ENCODE measurements around the gene WWOX.

WWOX gene

GRCh38 chr16:78584991-78585390 lies 485.5 kb downstream of the WWOX start:
- no peak for TF ChIP-seq ZNF274 (IDR thresholded peaks at IDR 0.05; ENCODE audit: low read depth, low read length)
- no peak for TF ChIP-seq YY1 (IDR thresholded peaks at IDR 0.05; ENCODE audit: insufficient read depth, insufficient read length)
- no peak for TF ChIP-seq SUZ12 (IDR thresholded peaks at IDR 0.05; ENCODE audit: extremely low read depth, insufficient read depth, insufficient read length)

DNA sequence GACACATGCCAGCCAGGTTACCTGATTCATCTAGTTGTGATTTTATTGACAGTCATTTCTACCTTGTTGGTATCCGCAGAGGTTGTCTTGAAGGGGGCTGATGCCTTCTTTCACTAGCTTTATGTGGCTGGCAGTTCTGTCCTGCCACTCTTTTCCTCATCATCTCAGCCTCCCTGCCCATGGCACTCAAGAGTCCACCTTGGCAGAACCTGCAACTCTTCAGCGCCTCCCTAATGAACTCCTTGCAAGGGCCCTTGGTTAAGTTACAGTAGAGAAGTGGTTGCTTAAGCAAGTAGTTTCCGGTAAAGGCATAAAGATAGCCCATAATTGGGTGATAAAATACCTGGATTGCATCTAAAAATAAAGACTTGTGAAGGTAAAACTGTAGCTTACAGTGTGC lies 489.9 kb downstream of the WWOX start:
- no peak for TF ChIP-seq SUZ12 (IDR thresholded peaks at IDR 0.05; ENCODE audit: extremely low read depth, insufficient read depth, insufficient read length)
- TF ChIP-seq YY1 (IDR thresholded peaks at IDR 0.05; ENCODE audit: insufficient read depth, insufficient read length) = no peak
- TF ChIP-seq ZNF274 (IDR thresholded peaks at IDR 0.05; ENCODE audit: low read depth, low read length) = no peak

More at GRCh38 chr16:78584991-78585390, 485.5 kb downstream of the WWOX start:
- H3K27me3 ChIP-seq (ENCODE audit: insufficient read depth, insufficient read length) = no peaks in the 10 kb centered on the region
- H3K4me1 ChIP-seq (ENCODE audit: insufficient read depth, insufficient read length) = peaks cover 2% of the 10 kb centered on the region
- DNase-seq (ENCODE audit: low read depth, low spot score) = no peak
- H3K4me3 ChIP-seq (ENCODE audit: insufficient read length, low read depth) = no peak overlapping the region
- no peaks in the 10 kb centered on the region for H3K9me3 ChIP-seq (ENCODE audit: insufficient read depth, low read length)
- no peak overlapping the region for H3K9ac ChIP-seq (ENCODE audit: insufficient read length, low read depth)
- H3K36me3 ChIP-seq (ENCODE audit: insufficient read depth, insufficient read length, low read length) = no peaks in the 10 kb centered on the region

DNA sequence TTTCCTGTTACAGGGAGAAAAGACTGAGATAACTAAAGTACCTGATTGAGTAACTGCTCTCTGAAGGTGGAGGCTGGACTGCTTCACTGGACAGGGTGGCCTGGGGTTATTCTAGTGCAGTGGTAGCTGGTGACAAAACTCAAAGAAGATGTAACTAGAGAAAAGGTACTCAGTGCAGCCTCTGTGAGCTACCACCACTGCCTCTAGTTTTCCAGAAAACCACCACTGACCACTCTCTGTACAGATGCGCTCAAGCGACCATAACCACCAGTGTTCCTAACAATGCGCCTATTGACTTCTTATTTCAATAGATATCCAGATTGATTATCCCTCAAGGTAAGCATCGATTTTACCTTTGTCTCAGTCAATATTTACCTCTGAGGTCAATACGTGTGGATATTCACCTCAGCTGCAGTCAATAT lies 492.2 kb downstream of the WWOX start:
- Histone ChIP-seq H3K9ac (ENCODE audit: insufficient read length, low read depth) (no peak overlapping the region), H3K4me1 (ENCODE audit: insufficient read depth, insufficient read length) (no peaks in the 10 kb centered on the region), H3K4me3 (ENCODE audit: insufficient read length, low read depth) (no peak overlapping the region), H3K9me3 (ENCODE audit: insufficient read depth, low read length) (no peaks in the 10 kb centered on the region), H3K27me3 (ENCODE audit: insufficient read depth, insufficient read length) (no peaks in the 10 kb centered on the region), H3K36me3 (ENCODE audit: insufficient read depth, insufficient read length, low read length) (no peaks in the 10 kb centered on the region)
- DNase-seq (ENCODE audit: low read depth, low spot score) = no peak
- TF ChIP-seq ZNF274 (IDR thresholded peaks at IDR 0.05; ENCODE audit: low read depth, low read length) (no peak), YY1 (IDR thresholded peaks at IDR 0.05; ENCODE audit: insufficient read depth, insufficient read length) (no peak)

More for the DNA sequence above, 489.9 kb downstream of the WWOX start:
- Histone ChIP-seq H3K27me3 (ENCODE audit: insufficient read depth, insufficient read length) (no peaks in the 10 kb centered on the region), H3K4me3 (ENCODE audit: insufficient read length, low read depth) (no peak overlapping the region), H3K9me3 (ENCODE audit: insufficient read depth, low read length) (no peaks in the 10 kb centered on the region), H3K36me3 (ENCODE audit: insufficient read depth, insufficient read length, low read length) (no peaks in the 10 kb centered on the region), H3K9ac (ENCODE audit: insufficient read length, low read depth) (no peak overlapping the region), H3K4me1 (ENCODE audit: insufficient read depth, insufficient read length) (peaks cover 2% of the 10 kb centered on the region)
- DNase-seq (ENCODE audit: low read depth, low spot score) = no peak

DNA sequence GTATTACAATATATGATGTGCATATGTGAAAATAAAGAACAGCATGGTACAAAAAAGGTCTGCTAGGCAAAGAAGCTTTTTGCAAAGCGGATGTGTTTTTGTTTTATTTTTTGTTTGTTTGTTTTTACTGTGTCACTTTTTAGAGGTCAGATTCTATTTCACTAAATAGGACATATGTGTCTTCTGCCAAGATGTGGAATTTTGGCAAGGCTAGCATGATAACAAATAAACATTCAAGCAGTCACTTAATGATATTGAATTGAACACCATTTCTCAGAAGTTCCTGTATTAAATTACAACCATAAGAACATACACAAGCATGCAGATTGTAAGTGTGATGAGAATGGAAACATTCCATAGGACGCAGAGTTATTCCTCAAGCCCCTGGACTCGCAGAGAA lies 492.7 kb downstream of the WWOX start:
- TF ChIP-seq YY1 (IDR thresholded peaks at IDR 0.05; ENCODE audit: insufficient read depth, insufficient read length) (no peak), SUZ12 (IDR thresholded peaks at IDR 0.05; ENCODE audit: extremely low read depth, insufficient read depth, insufficient read length) (no peak), ZNF274 (IDR thresholded peaks at IDR 0.05; ENCODE audit: low read depth, low read length) (no peak)
- Histone ChIP-seq H3K9ac (ENCODE audit: insufficient read length, low read depth) (no peak overlapping the region), H3K4me1 (ENCODE audit: insufficient read depth, insufficient read length) (no peaks in the 10 kb centered on the region), H3K4me3 (ENCODE audit: insufficient read length, low read depth) (no peak overlapping the region), H3K36me3 (ENCODE audit: insufficient read depth, insufficient read length, low read length) (no peaks in the 10 kb centered on the region), H3K9me3 (ENCODE audit: insufficient read depth, low read length) (no peaks in the 10 kb centered on the region), H3K27me3 (ENCODE audit: insufficient read depth, insufficient read length) (no peaks in the 10 kb centered on the region)
- no peak for DNase-seq (ENCODE audit: low read depth, low spot score)

DNA sequence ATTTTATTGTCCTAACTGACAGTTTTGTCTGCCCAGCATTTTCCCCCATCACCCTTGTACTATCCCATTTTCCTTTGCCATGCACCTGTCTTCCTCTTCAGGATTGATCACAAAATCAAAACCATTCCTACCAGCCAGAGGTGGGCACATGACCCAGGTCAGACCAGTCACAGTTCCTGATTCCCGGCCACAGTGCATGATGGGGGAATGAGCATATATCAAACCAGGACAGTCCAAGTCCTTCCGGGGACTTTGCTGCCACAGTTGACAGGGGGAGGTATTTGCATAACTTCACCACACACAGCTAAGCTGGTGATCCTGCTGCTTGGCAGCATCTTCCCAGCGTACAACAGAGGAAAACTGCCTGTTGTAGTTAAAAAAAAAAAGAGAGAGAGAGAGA lies 493.9 kb downstream of the WWOX start:
- Histone ChIP-seq H3K9ac (ENCODE audit: insufficient read length, low read depth) (no peak overlapping the region), H3K4me3 (ENCODE audit: insufficient read length, low read depth) (no peak overlapping the region), H3K4me1 (ENCODE audit: insufficient read depth, insufficient read length) (no peaks in the 10 kb centered on the region), H3K9me3 (ENCODE audit: insufficient read depth, low read length) (no peaks in the 10 kb centered on the region), H3K36me3 (ENCODE audit: insufficient read depth, insufficient read length, low read length) (no peaks in the 10 kb centered on the region), H3K27me3 (ENCODE audit: insufficient read depth, insufficient read length) (no peaks in the 10 kb centered on the region)
- TF ChIP-seq YY1 (IDR thresholded peaks at IDR 0.05; ENCODE audit: insufficient read depth, insufficient read length) (no peak), ZNF274 (IDR thresholded peaks at IDR 0.05; ENCODE audit: low read depth, low read length) (no peak), SUZ12 (IDR thresholded peaks at IDR 0.05; ENCODE audit: extremely low read depth, insufficient read depth, insufficient read length) (no peak)
- no peak for DNase-seq (ENCODE audit: low read depth, low spot score)

GRCh38 chr16:78594191-78594590 lies 494.7 kb downstream of the WWOX start:
- H3K9ac ChIP-seq (ENCODE audit: insufficient read length, low read depth) = no peak overlapping the region
- no peak for DNase-seq (ENCODE audit: low read depth, low spot score)
- no peaks in the 10 kb centered on the region for H3K36me3 ChIP-seq (ENCODE audit: insufficient read depth, insufficient read length, low read length)
- no peaks in the 10 kb centered on the region for H3K27me3 ChIP-seq (ENCODE audit: insufficient read depth, insufficient read length)
- no peaks in the 10 kb centered on the region for H3K4me1 ChIP-seq (ENCODE audit: insufficient read depth, insufficient read length)
- no peaks in the 10 kb centered on the region for H3K9me3 ChIP-seq (ENCODE audit: insufficient read depth, low read length)
- TF ChIP-seq ZNF274 (IDR thresholded peaks at IDR 0.05; ENCODE audit: low read depth, low read length) (no peak), SUZ12 (IDR thresholded peaks at IDR 0.05; ENCODE audit: extremely low read depth, insufficient read depth, insufficient read length) (no peak), YY1 (IDR thresholded peaks at IDR 0.05; ENCODE audit: insufficient read depth, insufficient read length) (no peak)
- no peak overlapping the region for H3K4me3 ChIP-seq (ENCODE audit: insufficient read length, low read depth)

DNA sequence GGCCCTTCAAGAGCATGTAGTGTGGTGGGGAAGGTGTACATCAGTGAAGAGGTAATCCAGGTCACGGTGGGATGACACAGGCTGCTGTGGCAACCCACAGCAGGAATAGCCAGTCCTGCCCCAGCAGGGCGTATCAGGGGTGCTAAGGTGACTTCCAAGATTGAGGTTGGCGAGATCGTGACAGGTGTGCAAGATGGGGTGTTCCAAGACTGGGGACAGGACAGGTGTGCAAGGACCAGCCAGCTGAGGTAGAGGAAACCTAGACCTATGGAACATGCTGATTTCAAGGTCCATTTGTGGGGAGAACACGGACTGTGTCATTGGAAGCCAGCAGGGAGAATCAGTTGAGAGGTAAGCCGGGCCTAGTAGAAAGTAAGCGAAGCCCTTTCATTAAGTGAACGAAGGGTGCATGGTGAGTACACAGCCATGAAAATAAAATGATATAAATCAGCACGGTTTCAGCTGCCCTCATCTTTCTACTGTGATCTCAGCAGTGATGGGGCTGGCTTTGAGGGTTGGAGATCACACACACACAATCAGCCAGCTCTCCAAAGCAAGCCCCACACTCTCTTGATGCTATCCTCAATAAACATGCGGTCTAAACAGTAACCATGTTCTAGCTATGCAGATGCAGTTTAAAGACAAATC lies 497.0 kb downstream of the WWOX start:
- Histone ChIP-seq H3K9me3 (ENCODE audit: insufficient read depth, low read length) (no peaks in the 10 kb centered on the region), H3K36me3 (ENCODE audit: insufficient read depth, insufficient read length, low read length) (no peaks in the 10 kb centered on the region), H3K4me3 (ENCODE audit: insufficient read length, low read depth) (no peak overlapping the region), H3K4me1 (ENCODE audit: insufficient read depth, insufficient read length) (no peaks in the 10 kb centered on the region), H3K27me3 (ENCODE audit: insufficient read depth, insufficient read length) (no peaks in the 10 kb centered on the region), H3K9ac (ENCODE audit: insufficient read length, low read depth) (no peak overlapping the region)
- DNase-seq (ENCODE audit: low read depth, low spot score) = no peak
- TF ChIP-seq YY1 (IDR thresholded peaks at IDR 0.05; ENCODE audit: insufficient read depth, insufficient read length) (no peak), ZNF274 (IDR thresholded peaks at IDR 0.05; ENCODE audit: low read depth, low read length) (no peak), SUZ12 (IDR thresholded peaks at IDR 0.05; ENCODE audit: extremely low read depth, insufficient read depth, insufficient read length) (no peak)

All from NT2/D1 (cell line).